Stimulated activated naive CD8-positive, alpha-beta T cell treated with anti-CD3 and anti-CD28 coated beads, Interleukin-15, Interleukin-2, amounts not matched to agents 100 U/mL and 50 U/mL, for 24 hours (primary cell): Measurements from ENCODE around the gene MAPK11.

ENCODE experiments used
- ATAC-seq: fragments of 150-1000 bp; cut with Tn5 transposase; one replicate; pipeline ENCODE4 v1.10.0; 2021
- DNase-seq: peaks from one replicate; pipeline ENCODE4 v3.0.0; 2021

Gene MAPK11

GRCh38 chr22:50293441-50294318, 23.5 kb upstream of the MAPK11 start:
- ATAC-seq: peak; percentile 22
- peak; percentile 44 for DNase-seq

- ATAC-seq: peak; percentile 53
- peak; percentile 49 for DNase-seq
These were observed 22.7 kb upstream of the MAPK11 start for GRCh38 chr22:50292643-50293440.

- ATAC-seq (no peak), DNase-seq (no peak)
These were observed 19.9 kb upstream of the MAPK11 start for GRCh38 chr22:50289942-50290630.

- ATAC-seq: no peak
- DNase-seq: no peak
These were observed 19.2 kb upstream of the MAPK11 start for GRCh38 chr22:50289151-50289941.

- ATAC-seq: no peak
- DNase-seq: no peak
These were observed 17.6 kb upstream of the MAPK11 start for GRCh38 chr22:50287731-50288130.

GRCh38 chr22:50286701-50287318, 16.6 kb upstream of the MAPK11 start:
- no peak for ATAC-seq
- no peak for DNase-seq

- no peak for DNase-seq
- ATAC-seq: no peak
These were observed 16.1 kb upstream of the MAPK11 start for GRCh38 chr22:50286275-50286674.

GRCh38 chr22:50285568-50286229, 15.5 kb upstream of the MAPK11 start:
- ATAC-seq (no peak), DNase-seq (no peak)

GRCh38 chr22:50284479-50284878, 14.3 kb upstream of the MAPK11 start:
- no peak for DNase-seq
- no peak for ATAC-seq

- no peak for DNase-seq
- no peak for ATAC-seq
These were observed 13.6 kb upstream of the MAPK11 start for GRCh38 chr22:50283821-50284220.

GRCh38 chr22:50282361-50283155, 12.4 kb upstream of the MAPK11 start:
- DNase-seq (no peak), ATAC-seq (no peak)

GRCh38 chr22:50281957-50282356, 11.8 kb upstream of the MAPK11 start:
- ATAC-seq: no peak
- no peak for DNase-seq

- DNase-seq: no peak
- no peak for ATAC-seq
These were observed 11.2 kb upstream of the MAPK11 start for GRCh38 chr22:50281384-50281760.

GRCh38 chr22:50280708-50281383, 10.7 kb upstream of the MAPK11 start:
- DNase-seq: no peak
- ATAC-seq: no peak

GRCh38 chr22:50280022-50280707, 10.0 kb upstream of the MAPK11 start:
- ATAC-seq: no peak

GRCh38 chr22:50278956-50279619, 8.9 kb upstream of the MAPK11 start:
- ATAC-seq: no peak
- DNase-seq: no peak

More at GRCh38 chr22:50280022-50280707, 10.0 kb upstream of the MAPK11 start:
- no peak for DNase-seq

GRCh38 chr22:50278461-50278860, 8.3 kb upstream of the MAPK11 start:
- ATAC-seq (no peak), DNase-seq (no peak)

GRCh38 chr22:50277761-50278160, 7.6 kb upstream of the MAPK11 start:
- no peak for ATAC-seq
- no peak for DNase-seq
